ENCODE data around the gene GAB3.
"Not testable (repeated sequence)": the region's sequence is repeated elsewhere in the genome, so short reads cannot be mapped to it uniquely, and the experiment has no call there.

DNA sequence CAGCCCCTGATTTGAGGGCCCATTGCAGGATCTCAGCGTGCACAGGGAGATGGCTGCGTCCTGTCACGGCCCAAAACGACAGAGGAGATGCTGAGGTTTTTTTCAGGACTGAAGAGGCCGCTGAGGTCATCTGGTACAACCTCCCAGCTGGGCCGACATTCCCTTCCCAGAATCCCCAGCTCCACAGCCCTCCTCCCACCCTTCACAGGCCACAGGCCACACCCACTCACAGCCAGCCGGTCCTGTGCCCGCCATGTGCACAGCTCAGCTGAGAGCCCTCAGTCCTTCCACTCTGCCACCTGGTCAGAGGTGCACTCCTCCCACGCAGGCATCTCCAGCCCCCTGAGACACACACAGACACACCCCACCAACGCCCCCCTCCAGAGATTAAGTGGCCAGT is 109.1 kb downstream of the GAB3 start:
- TF ChIP-seq POLR2A (IDR thresholded peaks at IDR 0.05; ENCODE audit: low read length); GATA1 (IDR thresholded peaks at IDR 0.05; ENCODE audit: low read depth, low read length): not testable (repeated sequence)
